GM12878 (cell line): ENCODE results near the gene HNRNPR. TPM values are rescaled to one million over a fixed set of nuclear protein-coding genes. Genes with fewer than 3 reads are reported as not detected.

Source experiments
- ATAC-seq: fragments of 200-7000 bp; cut with Tn5 transposase; 3 replicates; pipeline ENCODE4 v1.9.1; 2020; ENCODE audit warnings: mild to moderate bottlenecking, moderate library complexity
- BruUV-seq: library from RNA; stranded (reverse); fragments of 400-500 nt; replicated peaks from 2 replicates; lab custom pipeline; 2021; lab: Mats Ljungman, UMichigan
- CTCF ChIA-PET: fragments of 300-600 bp; sonication (Branson Sonifier 250); formaldehyde crosslinking; extraction: SDS; loops from one replicate; lab custom pipeline; 2021; ENCODE audit warnings: inconsistent platforms; lab: Yijun Ruan, JAX
- POLR2A ChIA-PET: fragments of 350-600 bp; formaldehyde crosslinking; extraction: SDS; loops from one replicate; lab custom pipeline; 2021; ENCODE audit warnings: inconsistent platforms; lab: Charles Lee
- RAD21 ChIA-PET: fragments of 300-600 bp; sonication (Branson Sonifier 250); formaldehyde crosslinking; loops from one replicate; lab custom pipeline; 2023; ENCODE audit warnings: antibody characterized with exemption; ENCODE audit not compliant: unreplicated experiment; lab: Charles Lee
- SMC1A ChIA-PET: fragments of 300-600 bp; sonication (Branson Sonifier 250); formaldehyde crosslinking; loops from one replicate; lab custom pipeline; 2023; ENCODE audit not compliant: unreplicated experiment, uncharacterized antibody; lab: Charles Lee
- DNase-seq: peaks from one replicate; pipeline ENCODE4 v3.0.0-alpha.2; 2011; ENCODE audit warnings: low read depth, low spot score
- FAIRE-seq: peaks from 3 replicates; lab custom pipeline; 2011; peaks lifted over from hg19 to GRCh38; lab: Jason Lieb, UNC
- H2AFZ ChIP-seq: 2 replicates; pipeline ENCODE4 v1.6.0; 2011; ENCODE audit warnings: low read depth, low read length, control low read depth; ENCODE audit not compliant: control insufficient read depth
- H3K27ac ChIP-seq: 2 replicates; pipeline ENCODE4 v1.5.1; 2011; ENCODE audit warnings: control low read depth; ENCODE audit not compliant: control insufficient read depth, insufficient read depth
- H3K27me3 ChIP-seq, 2 experiments: replicated peaks in 1 of 2; 2 replicates each; pipeline versions ENCODE4 v1.6.0 to v1.6.1; 2011; ENCODE audit warnings: low read length in 1 of 2; ENCODE audit not compliant: control insufficient read depth in 2 of 2, insufficient read depth in 2 of 2
- H3K36me3 ChIP-seq, 2 experiments: 2 replicates each; pipeline ENCODE4 v1.5.1; 2011; ENCODE audit warnings: low read length in 1 of 2; ENCODE audit not compliant: control insufficient read depth in 2 of 2, insufficient read depth in 2 of 2
- H3K4me1 ChIP-seq: 2 replicates; pipeline ENCODE4 v1.6.1; 2011; ENCODE audit warnings: mild to moderate bottlenecking, low read length, moderate library complexity, mixed read lengths; ENCODE audit not compliant: control insufficient read depth, insufficient read depth
- H3K4me2 ChIP-seq: 2 replicates; pipeline ENCODE4 v1.6.0; 2011; ENCODE audit warnings: control low read depth; ENCODE audit not compliant: control insufficient read depth, insufficient read depth
- H3K4me3 ChIP-seq: fragments of 200-600 bp; sonication (generic); 2 replicates; pipeline ENCODE4 v1.5.1; 2016
- H3K79me2 ChIP-seq: 2 replicates; pipeline ENCODE4 v1.6.0; 2011; ENCODE audit warnings: low read length; ENCODE audit not compliant: control insufficient read depth, insufficient read depth
- H3K9ac ChIP-seq: 2 replicates; pipeline ENCODE4 v1.8.0; 2011; ENCODE audit warnings: low read length, control low read depth, mixed read lengths; ENCODE audit not compliant: control insufficient read depth, insufficient read depth
- H3K9me3 ChIP-seq: replicated peaks from 3 replicates; pipeline ENCODE4 v1.5.1; 2011; ENCODE audit warnings: mild to moderate bottlenecking, low read length; ENCODE audit not compliant: control insufficient read depth, insufficient read depth
- H4K20me1 ChIP-seq: 2 replicates; pipeline ENCODE4 v1.6.0; 2011; ENCODE audit not compliant: control insufficient read depth, insufficient read depth
- BACH1 ChIP-seq: fragments of 450-650 bp; IDR thresholded peaks from 2 replicates; pipeline ENCODE4 v1.6.1; 2017; ENCODE audit warnings: mild to moderate bottlenecking, borderline replicate concordance
- HDAC2 ChIP-seq: fragments of 200-600 bp; sonication (generic); IDR thresholded peaks from 2 replicates; pipeline ENCODE4 v1.6.1; 2017
- HDGF ChIP-seq: fragments of 450-650 bp; IDR thresholded peaks from 2 replicates; pipeline ENCODE4 v1.6.1; 2016; ENCODE audit warnings: antibody characterized with exemption
- IKZF1 ChIP-seq: fragments of 450-650 bp; conservative IDR thresholded peaks from 2 replicates; pipeline ENCODE4 v1.6.1; 2017; ENCODE audit warnings: antibody characterized with exemption, mild to moderate bottlenecking
- KDM1A ChIP-seq: fragments of 200-600 bp; sonication (generic); IDR thresholded peaks from 2 replicates; pipeline ENCODE4 v1.6.1; 2016; ENCODE audit warnings: borderline replicate concordance
- MTA3 ChIP-seq: IDR thresholded peaks from 2 replicates; pipeline ENCODE4 v1.6.1; 2012; ENCODE audit warnings: low read length, inconsistent platforms, borderline replicate concordance
- MXI1 ChIP-seq: fragments of 150-350 bp; IDR thresholded peaks from 2 replicates; pipeline ENCODE4 v1.6.1; 2011; ENCODE audit warnings: low read depth, mild to moderate bottlenecking, inconsistent platforms, low read length, improper control_type of control experiment
- NR2F1 ChIP-seq: fragments of 450-650 bp; conservative IDR thresholded peaks from 2 replicates; pipeline ENCODE4 v1.6.1; 2017; ENCODE audit warnings: mild to moderate bottlenecking
- PML ChIP-seq: IDR thresholded peaks from 2 replicates; pipeline ENCODE4 v1.6.1; 2012; ENCODE audit warnings: low read length, inconsistent platforms
- POLR2AphosphoS2 ChIP-seq: IDR thresholded peaks from 2 replicates; pipeline ENCODE4 v1.6.1; 2011; ENCODE audit warnings: low read depth, mild to moderate bottlenecking, low read length, improper control_type of control experiment, moderate library complexity
- RAD51 ChIP-seq: fragments of 450-650 bp; IDR thresholded peaks from 2 replicates; pipeline ENCODE4 v1.6.1; 2016; ENCODE audit warnings: moderate library complexity, mild to moderate bottlenecking, inconsistent platforms
- RFX5 ChIP-seq: IDR thresholded peaks from 2 replicates; pipeline ENCODE4 v1.6.1; 2011; ENCODE audit warnings: low read depth, low read length, improper control_type of control experiment
- SMAD1 ChIP-seq: fragments of 450-650 bp; IDR thresholded peaks from 2 replicates; pipeline ENCODE4 v1.6.1; 2018; ENCODE audit warnings: mild to moderate bottlenecking, low read depth; ENCODE audit not compliant: partially characterized antibody
- ZBED1 ChIP-seq: IDR thresholded peaks from 2 replicates; pipeline ENCODE4 v1.6.1; 2016; ENCODE audit warnings: borderline replicate concordance
- WGBS: methylation state at CpG from one replicate; pipeline ENCODE4 v1.1.6; 2016; ENCODE audit warnings: low lambda C conversion rate; ENCODE audit not compliant: insufficient replicate concordance, insufficient coverage; ENCODE audit errors: missing lambda C conversion rate; 5-methylcytosine and 5-hydroxymethylcytosine counted together
- in situ Hi-C: fragments of 300-500 bp; cut with MboI; formaldehyde crosslinking; loops from 9 replicates; pipeline ENCODE4 v1.14.3; 2018; ENCODE audit warnings: mixed read lengths
- intact Hi-C: fragments of 100-400 bp; cut with micrococcal nuclease; formaldehyde crosslinking; loops from one replicate; pipeline ENCODE4 v1.14.2; 2022; ENCODE audit not compliant: unreplicated experiment
- polyA plus RNA-seq, 11 experiments: library from polyadenylated mRNA; depleted of rRNA in 4 of 11; unstranded in 6 of 11; stranded (reverse) in 5 of 11; fragments of >200 nt; fragmentation: Nextera tagmentation in 4 of 11; fragmentation: Illumina TruSeq in 1 of 11; extraction: Ambion mirVana in 4 of 11; extraction: Trizol in 1 of 11; gene quantifications; 1 replicate in 1 of 11; 2 replicates in 10 of 11; pipeline versions ENCODE4 v1.2.1 to v1.2.3, GENCODE V29; 2011 to 2016; ENCODE audit warnings: inconsistent platforms in 2 of 11, missing spikeins in 2 of 11, low read depth in 1 of 11
- total RNA-seq, 4 experiments: library from RNA; depleted of rRNA in 3 of 4; stranded (reverse); fragments of >200 nt in 3 of 4; fragmentation: Illumina TruSeq in 1 of 4; extraction: Trizol in 1 of 4; gene quantifications; 2 replicates each; pipeline versions ENCODE4 v1.2.1 to v1.2.3, GENCODE V29; 2013 to 2021
- TF ChIP-seq, protein P1 (sequence below): IDR thresholded peaks from 2 replicates; pipeline ENCODE4 v1.6.1; 2011; ENCODE audit warnings: borderline replicate concordance, low read depth, mild to moderate bottlenecking, moderate library complexity, low read length; ENCODE audit not compliant: insufficient read depth, poor library complexity, severe bottlenecking
- TF ChIP-seq, protein P2 (sequence below), 3 experiments: IDR thresholded peaks in 2 of 3; conservative IDR thresholded peaks in 1 of 3; 2 replicates each; pipeline ENCODE4 v1.5.1; 2011; ENCODE audit warnings: low read depth in 3 of 3, low read length in 3 of 3, mild to moderate bottlenecking in 3 of 3, control low read depth in 2 of 3, moderate library complexity in 2 of 3, inconsistent platforms in 1 of 3, mixed read lengths in 1 of 3; ENCODE audit not compliant: control insufficient read depth in 2 of 3, insufficient read depth in 1 of 3; ENCODE audit errors: extremely low read depth in 1 of 3
- TF ChIP-seq, protein P3 (sequence below): fragments of 450-650 bp; IDR thresholded peaks from 2 replicates; pipeline ENCODE4 v1.6.1; 2016; ENCODE audit warnings: mild to moderate bottlenecking, moderate library complexity, borderline replicate concordance

Gene HNRNPR
- total and polyA plus RNA-seq, 10 of the 15 experiments (the other 5 are each of a cell fraction or from before 2014, with no cell fraction given): 80.5 to 280 (median 218) TPM

DNA sequence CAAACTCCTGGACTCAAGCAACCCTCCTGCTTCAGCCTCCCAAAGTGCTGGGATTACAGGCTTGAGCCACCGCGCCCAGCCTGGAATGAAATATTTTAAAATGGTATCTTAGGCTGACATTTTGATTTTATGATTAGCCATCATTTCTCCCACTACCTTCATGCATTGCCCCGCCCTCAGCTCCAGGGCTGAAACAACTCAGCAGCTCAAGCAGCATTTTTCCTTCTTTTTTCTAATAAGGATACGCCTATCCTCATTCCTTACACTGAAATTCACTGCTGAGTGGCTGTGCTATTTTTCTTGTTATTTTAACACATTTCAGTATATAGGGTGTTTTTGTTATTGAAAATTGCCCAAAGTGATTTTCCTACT is 70.0 kb downstream of the HNRNPR start:
- Histone ChIP-seq H3K9me3 (no peaks in the 10 kb centered on the region), H3K27ac (no peak overlapping the region), H3K9ac (no peak overlapping the region), H3K79me2 (no peaks in the 10 kb centered on the region), H4K20me1 (no peaks in the 10 kb centered on the region), H3K36me3 (no peaks in the 10 kb centered on the region), H3K4me2 (no peak overlapping the region), H3K4me1 (no peaks in the 10 kb centered on the region), H2AFZ (no peak overlapping the region), H3K27me3 (no peaks in the 10 kb centered on the region), H3K4me3 (no peak overlapping the region)
- 70% methylated on average over 4 of the region's 4 CpGs for WGBS
- SMC1A ChIA-PET: no interaction called here
- RAD21 ChIA-PET: no interaction called here
- no peak for TF ChIP-seq RFX5
- no peak for TF ChIP-seq POLR2AphosphoS2
- TF ChIP-seq, protein P1, sequence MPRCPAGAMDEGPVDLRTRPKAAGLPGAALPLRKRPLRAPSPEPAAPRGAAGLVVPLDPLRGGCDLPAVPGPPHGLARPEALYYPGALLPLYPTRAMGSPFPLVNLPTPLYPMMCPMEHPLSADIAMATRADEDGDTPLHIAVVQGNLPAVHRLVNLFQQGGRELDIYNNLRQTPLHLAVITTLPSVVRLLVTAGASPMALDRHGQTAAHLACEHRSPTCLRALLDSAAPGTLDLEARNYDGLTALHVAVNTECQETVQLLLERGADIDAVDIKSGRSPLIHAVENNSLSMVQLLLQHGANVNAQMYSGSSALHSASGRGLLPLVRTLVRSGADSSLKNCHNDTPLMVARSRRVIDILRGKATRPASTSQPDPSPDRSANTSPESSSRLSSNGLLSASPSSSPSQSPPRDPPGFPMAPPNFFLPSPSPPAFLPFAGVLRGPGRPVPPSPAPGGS: no peak
- no peak for TF ChIP-seq NR2F1
- no peak for TF ChIP-seq PML
- TF ChIP-seq KDM1A: no peak
- no peak for TF ChIP-seq MXI1
- TF ChIP-seq MTA3: no peak
- no peak for TF ChIP-seq SMAD1
- TF ChIP-seq RAD51: no peak
- no peak for TF ChIP-seq BACH1
- no peak for TF ChIP-seq HDGF
- no peak for TF ChIP-seq IKZF1
- TF ChIP-seq, protein P2, sequence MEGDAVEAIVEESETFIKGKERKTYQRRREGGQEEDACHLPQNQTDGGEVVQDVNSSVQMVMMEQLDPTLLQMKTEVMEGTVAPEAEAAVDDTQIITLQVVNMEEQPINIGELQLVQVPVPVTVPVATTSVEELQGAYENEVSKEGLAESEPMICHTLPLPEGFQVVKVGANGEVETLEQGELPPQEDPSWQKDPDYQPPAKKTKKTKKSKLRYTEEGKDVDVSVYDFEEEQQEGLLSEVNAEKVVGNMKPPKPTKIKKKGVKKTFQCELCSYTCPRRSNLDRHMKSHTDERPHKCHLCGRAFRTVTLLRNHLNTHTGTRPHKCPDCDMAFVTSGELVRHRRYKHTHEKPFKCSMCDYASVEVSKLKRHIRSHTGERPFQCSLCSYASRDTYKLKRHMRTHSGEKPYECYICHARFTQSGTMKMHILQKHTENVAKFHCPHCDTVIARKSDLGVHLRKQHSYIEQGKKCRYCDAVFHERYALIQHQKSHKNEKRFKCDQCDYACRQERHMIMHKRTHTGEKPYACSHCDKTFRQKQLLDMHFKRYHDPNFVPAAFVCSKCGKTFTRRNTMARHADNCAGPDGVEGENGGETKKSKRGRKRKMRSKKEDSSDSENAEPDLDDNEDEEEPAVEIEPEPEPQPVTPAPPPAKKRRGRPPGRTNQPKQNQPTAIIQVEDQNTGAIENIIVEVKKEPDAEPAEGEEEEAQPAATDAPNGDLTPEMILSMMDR (IDR thresholded peaks at IDR 0.05 in 2 of 3, conservative IDR thresholded peaks at IDR 0.05 in 1 of 3; ENCODE audit: control insufficient read depth in 2 of 3, extremely low read depth in 1 of 3, insufficient read depth in 1 of 3, low read depth in 3 of 3, low read length in 3 of 3): no peak
- TF ChIP-seq, protein P3, sequence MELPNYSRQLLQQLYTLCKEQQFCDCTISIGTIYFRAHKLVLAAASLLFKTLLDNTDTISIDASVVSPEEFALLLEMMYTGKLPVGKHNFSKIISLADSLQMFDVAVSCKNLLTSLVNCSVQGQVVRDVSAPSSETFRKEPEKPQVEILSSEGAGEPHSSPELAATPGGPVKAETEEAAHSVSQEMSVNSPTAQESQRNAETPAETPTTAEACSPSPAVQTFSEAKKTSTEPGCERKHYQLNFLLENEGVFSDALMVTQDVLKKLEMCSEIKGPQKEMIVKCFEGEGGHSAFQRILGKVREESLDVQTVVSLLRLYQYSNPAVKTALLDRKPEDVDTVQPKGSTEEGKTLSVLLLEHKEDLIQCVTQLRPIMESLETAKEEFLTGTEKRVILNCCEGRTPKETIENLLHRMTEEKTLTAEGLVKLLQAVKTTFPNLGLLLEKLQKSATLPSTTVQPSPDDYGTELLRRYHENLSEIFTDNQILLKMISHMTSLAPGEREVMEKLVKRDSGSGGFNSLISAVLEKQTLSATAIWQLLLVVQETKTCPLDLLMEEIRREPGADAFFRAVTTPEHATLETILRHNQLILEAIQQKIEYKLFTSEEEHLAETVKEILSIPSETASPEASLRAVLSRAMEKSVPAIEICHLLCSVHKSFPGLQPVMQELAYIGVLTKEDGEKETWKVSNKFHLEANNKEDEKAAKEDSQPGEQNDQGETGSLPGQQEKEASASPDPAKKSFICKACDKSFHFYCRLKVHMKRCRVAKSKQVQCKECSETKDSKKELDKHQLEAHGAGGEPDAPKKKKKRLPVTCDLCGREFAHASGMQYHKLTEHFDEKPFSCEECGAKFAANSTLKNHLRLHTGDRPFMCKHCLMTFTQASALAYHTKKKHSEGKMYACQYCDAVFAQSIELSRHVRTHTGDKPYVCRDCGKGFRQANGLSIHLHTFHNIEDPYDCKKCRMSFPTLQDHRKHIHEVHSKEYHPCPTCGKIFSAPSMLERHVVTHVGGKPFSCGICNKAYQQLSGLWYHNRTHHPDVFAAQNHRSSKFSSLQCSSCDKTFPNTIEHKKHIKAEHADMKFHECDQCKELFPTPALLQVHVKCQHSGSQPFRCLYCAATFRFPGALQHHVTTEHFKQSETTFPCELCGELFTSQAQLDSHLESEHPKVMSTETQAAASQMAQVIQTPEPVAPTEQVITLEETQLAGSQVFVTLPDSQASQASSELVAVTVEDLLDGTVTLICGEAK: no peak
- no peak for TF ChIP-seq HDAC2
- TF ChIP-seq ZBED1: no peak
- ATAC-seq (no peak), DNase-seq (no peak), FAIRE-seq (no peak)
- intact Hi-C loops: loop anchor here (10.0 kb wide), 1 partner anchor 59 kb away; the partner anchor contains the start of gene HTR1D
- CTCF ChIA-PET: interaction anchor here (1.6 kb wide), 1 partner anchor 91 kb away, joined by 5 read pairs; no protein-coding TSS in a partner anchor
- POLR2A ChIA-PET: no interaction called here
- in situ Hi-C loops: no loop called here
- BruUV-seq: no TSS peak
